H1 (cell line): Measurements from ENCODE around the gene MRPL45. TPM values are rescaled to one million over a fixed set of nuclear protein-coding genes. Genes with fewer than 3 reads are reported as not detected.
"Not testable (repeated sequence)": the region's sequence is repeated elsewhere in the genome, so short reads cannot be mapped to it uniquely, and the experiment has no call there.

Experiments used
- CTCF ChIA-PET: fragments of 300-600 bp; sonication (Branson Sonifier 250); formaldehyde crosslinking; loops from one replicate; lab custom pipeline; 2021; ENCODE audit not compliant: partially characterized antibody; lab: Charles Lee
- POLR2A ChIA-PET: fragments of 300-600 bp; sonication (Branson Sonifier 250); formaldehyde crosslinking; loops from one replicate; lab custom pipeline; 2021; ENCODE audit warnings: inconsistent platforms; ENCODE audit not compliant: partially characterized antibody; lab: Charles Lee
- DNase-seq, 2 experiments: peaks; one replicate each; pipeline versions ENCODE4 v3.0.0 to v3.0.0-alpha.2; 2010 to 2022; ENCODE audit warnings: low spot score in 2 of 2, low read depth in 1 of 2, mixed read lengths in 1 of 2
- FAIRE-seq: peaks from 2 replicates; lab custom pipeline; 2011; peaks lifted over from hg19 to GRCh38; lab: Jason Lieb, UNC
- H2AFZ ChIP-seq: 2 replicates; pipeline ENCODE4 v1.8.1; 2012; ENCODE audit warnings: low read length, inconsistent platforms
- H2AK5ac ChIP-seq: 2 replicates; pipeline ENCODE4 v1.6.1; 2013; ENCODE audit warnings: low read depth, low read length
- H2BK120ac ChIP-seq: replicated peaks from 2 replicates; pipeline ENCODE3; 2013; ENCODE audit warnings: low read depth, low read length, inconsistent platforms
- H2BK12ac ChIP-seq: 2 replicates; pipeline ENCODE4 v1.6.1; 2013; ENCODE audit warnings: low read depth, low read length
- H2BK15ac ChIP-seq: 2 replicates; pipeline ENCODE4 v1.6.1; 2013; ENCODE audit warnings: low read length
- H2BK20ac ChIP-seq: 2 replicates; pipeline ENCODE4 v1.6.1; 2013; ENCODE audit warnings: low read length
- H2BK5ac ChIP-seq: 2 replicates; pipeline ENCODE4 v1.6.1; 2013; ENCODE audit warnings: low read depth, low read length
- H3K14ac ChIP-seq: 2 replicates; pipeline ENCODE4 v1.6.1; 2013; ENCODE audit warnings: inconsistent platforms; ENCODE audit not compliant: insufficient read length
- H3K18ac ChIP-seq: 2 replicates; pipeline ENCODE4 v1.6.1; 2013; ENCODE audit warnings: low read length; ENCODE audit errors: extremely low read depth
- H3K23ac ChIP-seq: 2 replicates; pipeline ENCODE4 v1.6.1; 2013; ENCODE audit warnings: inconsistent platforms; ENCODE audit not compliant: insufficient read length
- H3K23me2 ChIP-seq: 2 replicates; pipeline ENCODE4 v1.6.1; 2013; ENCODE audit warnings: low read depth, low read length
- H3K27ac ChIP-seq: 2 replicates; pipeline ENCODE4 v1.6.1; 2011; ENCODE audit warnings: low read depth, low read length, inconsistent platforms
- H3K27me3 ChIP-seq, 4 experiments: replicated peaks in 1 of 4; 1 replicate in 1 of 4; 2 replicates in 3 of 4; pipeline versions ENCODE4 v1.6.1 to v1.8.1; 2011 to 2013; ENCODE audit warnings: low read length in 3 of 4, mild to moderate bottlenecking in 3 of 4, inconsistent platforms in 2 of 4, mixed read lengths in 2 of 4, moderate library complexity in 1 of 4; ENCODE audit not compliant: control insufficient read depth in 3 of 4, insufficient read depth in 3 of 4; ENCODE audit errors: extremely low read depth in 1 of 4
- H3K36me3 ChIP-seq, 4 experiments: 2 replicates each; pipeline versions ENCODE4 v1.6.1 to v1.8.1; 2011 to 2013; ENCODE audit warnings: mild to moderate bottlenecking in 4 of 4, low read length in 3 of 4, moderate library complexity in 2 of 4, control low read depth in 1 of 4, inconsistent platforms in 1 of 4; ENCODE audit not compliant: insufficient read depth in 4 of 4, control insufficient read depth in 2 of 4
- H3K4ac ChIP-seq: replicated peaks from 2 replicates; pipeline ENCODE3; 2013; ENCODE audit warnings: low read length, low read depth, mixed read lengths, inconsistent platforms; ENCODE audit not compliant: insufficient read length
- H3K4me1 ChIP-seq, 4 experiments: replicated peaks in 1 of 4; 1 replicate in 1 of 4; 2 replicates in 3 of 4; pipeline versions ENCODE4 v1.6.1 to v1.8.1; 2011 to 2013; ENCODE audit warnings: low read length in 3 of 4, inconsistent platforms in 2 of 4, mixed read lengths in 1 of 4; ENCODE audit not compliant: insufficient read depth in 4 of 4, control insufficient read depth in 3 of 4
- H3K4me2 ChIP-seq, 2 experiments: 2 replicates each; pipeline versions ENCODE4 v1.6.1 to v1.8.1; 2011 to 2013; ENCODE audit warnings: low read depth in 2 of 2, low read length in 2 of 2, control low read depth in 1 of 2, inconsistent platforms in 1 of 2, mild to moderate bottlenecking in 1 of 2; ENCODE audit not compliant: insufficient read depth in 1 of 2
- H3K4me3 ChIP-seq, 4 experiments: fragments of 200-600, 300-600 bp in 1 of 4; sonication (generic), shearing (Covaris generic), sonication (Bioruptor Twin) in 1 of 4; 2 replicates each; pipeline versions ENCODE4 v1.5.1 to v1.8.1; 2011 to 2016; ENCODE audit warnings: low read length in 4 of 4, low read depth in 3 of 4, control low read depth in 2 of 4, inconsistent platforms in 2 of 4, mild to moderate bottlenecking in 2 of 4, mixed read lengths in 1 of 4, moderate library complexity in 1 of 4; ENCODE audit not compliant: insufficient read depth in 2 of 4; ENCODE audit errors: extremely low read depth in 1 of 4
- H3K56ac ChIP-seq: replicated peaks from 2 replicates; pipeline ENCODE3; 2013; ENCODE audit warnings: low read depth, mild to moderate bottlenecking, mixed read lengths, low read length, inconsistent platforms; ENCODE audit not compliant: insufficient read length
- H3K79me1 ChIP-seq: 2 replicates; pipeline ENCODE4 v1.6.1; 2013; ENCODE audit warnings: low read depth, low read length, control low read depth
- H3K79me2 ChIP-seq, 2 experiments: 2 replicates each; pipeline versions ENCODE4 v1.6.1 to v1.8.1; 2012 to 2013; ENCODE audit warnings: low read length in 2 of 2, mild to moderate bottlenecking in 2 of 2, inconsistent platforms in 1 of 2; ENCODE audit not compliant: insufficient read depth in 2 of 2, control insufficient read depth in 1 of 2
- H3K9ac ChIP-seq, 4 experiments: replicated peaks in 1 of 4; 1 replicate in 1 of 4; 2 replicates in 3 of 4; pipeline versions ENCODE4 v1.6.1 to v1.8.1; 2011 to 2013; ENCODE audit warnings: low read depth in 3 of 4, low read length in 3 of 4, control low read depth in 2 of 4, mild to moderate bottlenecking in 2 of 4, moderate library complexity in 2 of 4, inconsistent platforms in 1 of 4; ENCODE audit errors: extremely low read depth in 1 of 4
- H3K9me3 ChIP-seq, 2 experiments: 2 replicates each; pipeline versions ENCODE4 v1.6.1 to v1.8.1; 2012 to 2013; ENCODE audit warnings: mild to moderate bottlenecking in 2 of 2, moderate library complexity in 2 of 2, control low read depth in 1 of 2, inconsistent platforms in 1 of 2, low read depth in 1 of 2, low read length in 1 of 2, mixed read lengths in 1 of 2; ENCODE audit not compliant: insufficient read depth in 2 of 2
- H4K20me1 ChIP-seq, 2 experiments: replicated peaks in 1 of 2; 2 replicates each; pipeline versions ENCODE3 to v1.8.1; 2011 to 2013; ENCODE audit warnings: inconsistent platforms in 2 of 2, low read length in 2 of 2, mild to moderate bottlenecking in 1 of 2; ENCODE audit not compliant: insufficient read depth in 2 of 2, control insufficient read depth in 1 of 2
- H4K5ac ChIP-seq: 2 replicates; pipeline ENCODE4 v1.6.1; 2013; ENCODE audit warnings: low read length, low read depth, mixed read lengths, inconsistent platforms; ENCODE audit not compliant: insufficient read length
- H4K8ac ChIP-seq: 2 replicates; pipeline ENCODE4 v1.8.0; 2013; ENCODE audit warnings: mild to moderate bottlenecking, moderate library complexity, low read length, inconsistent platforms; ENCODE audit not compliant: insufficient read depth; ENCODE audit errors: extremely low read depth
- H4K91ac ChIP-seq: replicated peaks from 2 replicates; pipeline ENCODE3; 2013; ENCODE audit warnings: low read length, mixed read lengths, inconsistent platforms; ENCODE audit not compliant: insufficient read length
- WGBS, 2 experiments: shearing (Covaris generic) in 1 of 2; methylation state at CpG; one replicate each; pipeline versions ENCODE4 v1.1.6 to v1.1.7; 2013 to 2015; ENCODE audit warnings: low lambda C conversion rate in 2 of 2, mixed read lengths in 2 of 2, inconsistent platforms in 1 of 2, low coverage in 1 of 2, missing lambda C conversion rate in 1 of 2; ENCODE audit not compliant: insufficient replicate concordance in 2 of 2, insufficient coverage in 1 of 2, insufficient read length in 1 of 2; ENCODE audit errors: extremely low coverage in 1 of 2, missing lambda C conversion rate in 1 of 2; 5-methylcytosine and 5-hydroxymethylcytosine counted together
- polyA plus RNA-seq, 7 experiments: library from polyadenylated mRNA; depleted of rRNA in 3 of 7; stranded (reverse) in 5 of 7; unstranded in 2 of 7; fragments of >200 nt in 5 of 7; fragments of 200-250 nt in 2 of 7; gene quantifications; 1 replicate in 5 of 7; 2 replicates in 1 of 7; 4 replicates in 1 of 7; pipeline versions ENCODE4 v1.2.1 to v1.2.3, GENCODE V29; 2011 to 2013; ENCODE audit warnings: missing spikeins in 2 of 7, mixed read lengths in 2 of 7
- total RNA-seq: library from RNA; stranded (reverse); fragmentation: NEBNext Ultra II Directional; extraction: Animal tissue kit (Norgen Biotek cat#: 25700); gene quantifications from 2 replicates; pipeline ENCODE4 v1.2.1, GENCODE V29; 2021

Gene MRPL45
- total and polyA plus RNA-seq, 2 of the 8 experiments (the other 6 are each of a cell fraction or from before 2014, with no cell fraction given), result 65.6 to 71.7 TPM

- H3K23ac ChIP-seq, CTCF ChIA-PET, POLR2A ChIA-PET, H4K91ac ChIP-seq, H3K79me2 ChIP-seq, H2AK5ac ChIP-seq, H3K9ac ChIP-seq, H4K20me1 ChIP-seq, DNase-seq, H4K8ac ChIP-seq, H3K4me2 ChIP-seq, H3K18ac ChIP-seq, H3K4me3 ChIP-seq, H3K23me2 ChIP-seq, H3K36me3 ChIP-seq, H2BK5ac ChIP-seq, H4K5ac ChIP-seq, H3K9me3 ChIP-seq, H2BK15ac ChIP-seq, FAIRE-seq, H3K56ac ChIP-seq, H2BK120ac ChIP-seq, H2BK20ac ChIP-seq, H3K27ac ChIP-seq, H3K79me1 ChIP-seq, H2BK12ac ChIP-seq, H2AFZ ChIP-seq, H3K4ac ChIP-seq, H3K14ac ChIP-seq, H3K4me1 ChIP-seq, H3K27me3 ChIP-seq: not testable (repeated sequence)
Measured at GRCh38 chr17:38285994-38286393, 11.0 kb upstream of the MRPL45 start.

GRCh38 chr17:38286501-38287091, 10.4 kb upstream of the MRPL45 start:
- H3K4me2 ChIP-seq, result not testable (repeated sequence)

More at GRCh38 chr17:38286501-38287091, 10.4 kb upstream of the MRPL45 start:
- H2BK12ac ChIP-seq, H2AFZ ChIP-seq, H3K79me1 ChIP-seq, H2BK20ac ChIP-seq, H4K5ac ChIP-seq, H3K4me1 ChIP-seq, H3K79me2 ChIP-seq, H3K27me3 ChIP-seq, CTCF ChIA-PET, H4K8ac ChIP-seq, H3K23me2 ChIP-seq, H3K23ac ChIP-seq, H3K56ac ChIP-seq, H2BK5ac ChIP-seq, DNase-seq, H3K4me3 ChIP-seq, H2BK120ac ChIP-seq, H2BK15ac ChIP-seq, H3K27ac ChIP-seq, H4K91ac ChIP-seq, H2AK5ac ChIP-seq, POLR2A ChIA-PET, H3K9ac ChIP-seq, FAIRE-seq, H3K14ac ChIP-seq, H3K9me3 ChIP-seq, H3K36me3 ChIP-seq, H4K20me1 ChIP-seq, H3K18ac ChIP-seq, H3K4ac ChIP-seq: not testable (repeated sequence)
- 75% methylated on average over 6 of the region's 11 CpGs; no CpG with 5 or more reads in 1 of the 2 experiments for WGBS, 2 experiments
